ENCODE data around the gene RIOK3.

The RIOK3 gene

DNA sequence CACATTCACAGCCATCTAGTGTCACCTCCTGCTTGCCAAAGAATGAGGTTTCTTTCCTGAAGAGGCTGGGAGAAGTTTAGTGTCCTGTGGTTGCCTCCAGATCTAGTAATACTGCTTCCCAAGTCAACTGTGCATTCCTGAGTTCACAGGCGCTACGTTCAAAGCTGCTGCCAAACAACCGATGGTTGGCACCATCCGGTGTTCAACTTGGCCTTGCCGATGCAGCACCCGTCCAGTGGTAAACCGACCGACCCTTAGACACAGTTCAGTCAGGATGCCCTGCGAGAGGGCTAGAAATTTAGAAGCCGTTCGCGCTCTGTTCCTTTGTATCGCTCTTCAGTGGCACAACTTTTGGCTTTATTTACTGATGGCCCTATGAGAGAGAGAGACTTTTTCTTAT lies 78.8 kb downstream of the RIOK3 start:
- no peak for DNase-seq

All from fibroblast of skin of abdomen (primary cell).